NCI-H2227 (cell line): Measurements from ENCODE around the gene MEF2C.
A peak's percentile ranks its signal among the peaks of the same experiment; 100 is the strongest.
"Not testable (repeated sequence)": the region's sequence is repeated elsewhere in the genome, so short reads cannot be mapped to it uniquely, and the experiment has no call there.

Experiments
- DNase-seq: peaks from one replicate; lab custom pipeline; 2025; ENCODE audit not compliant: unreplicated experiment; lab: John Stamatoyannopoulos, UW

Gene MEF2C

GRCh38 chr5:88805151-88805784 lies 77.7 kb downstream of the MEF2C start:
- DNase-seq: no peak

GRCh38 chr5:88804444-88804843 lies 78.5 kb downstream of the MEF2C start:
- DNase-seq: no peak

GRCh38 chr5:88803309-88803708 lies 79.7 kb downstream of the MEF2C start:
- no peak for DNase-seq

- DNase-seq: no peak
Measured at GRCh38 chr5:88799938-88800535, 82.9 kb downstream of the MEF2C start.

- not testable (repeated sequence) for DNase-seq
Measured at GRCh38 chr5:88798933-88799332, 84.1 kb downstream of the MEF2C start.

- DNase-seq: not testable (repeated sequence)
Measured at GRCh38 chr5:88793797-88794196, 89.2 kb downstream of the MEF2C start.

- DNase-seq: no peak
Measured at GRCh38 chr5:88792144-88792840, 90.7 kb downstream of the MEF2C start.

- DNase-seq: no peak
Measured at GRCh38 chr5:88787856-88788255, 95.1 kb downstream of the MEF2C start.

- DNase-seq: no peak
Measured at GRCh38 chr5:88786789-88787188, 96.2 kb downstream of the MEF2C start.

GRCh38 chr5:88785746-88786565 lies 97.0 kb downstream of the MEF2C start:
- peak; percentile 72 for DNase-seq

GRCh38 chr5:88782571-88782970 lies 100.4 kb downstream of the MEF2C start:
- DNase-seq: no peak

- DNase-seq: no peak
Measured at GRCh38 chr5:88780736-88781135, 102.2 kb downstream of the MEF2C start.

GRCh38 chr5:88778736-88779135 lies 104.2 kb downstream of the MEF2C start:
- DNase-seq: no peak

GRCh38 chr5:88776692-88777091 lies 106.3 kb downstream of the MEF2C start:
- no peak for DNase-seq

- DNase-seq: no peak
Measured at GRCh38 chr5:88772831-88773230, 110.2 kb downstream of the MEF2C start.

GRCh38 chr5:88772047-88772446 lies 110.9 kb downstream of the MEF2C start:
- DNase-seq: no peak

GRCh38 chr5:88770276-88771257 lies 112.4 kb downstream of the MEF2C start:
- no peak for DNase-seq

GRCh38 chr5:88769165-88769564 lies 113.8 kb downstream of the MEF2C start:
- DNase-seq: no peak

GRCh38 chr5:88768411-88768810 lies 114.6 kb downstream of the MEF2C start:
- no peak for DNase-seq

- no peak for DNase-seq
Measured at GRCh38 chr5:88765798-88766197, 117.2 kb downstream of the MEF2C start.
